Chondrocyte (in vitro differentiated cells): Measurements from ENCODE around the gene UFSP1. TPM values are rescaled to one million over a fixed set of nuclear protein-coding genes. Genes with fewer than 3 reads are reported as not detected.
"Not testable (repeated sequence)": the region's sequence is repeated elsewhere in the genome, so short reads cannot be mapped to it uniquely, and the experiment has no call there.

Source experiments
- DNase-seq: peaks from one replicate; pipeline ENCODE4 v3.0.0; 2021; ENCODE audit warnings: mixed read lengths, low spot score
- H3K27ac Mint-ChIP-seq: one replicate; pipeline ENCODE4 v1.8.0; 2021; ENCODE audit warnings: mild to moderate bottlenecking, moderate library complexity, mixed read lengths; ENCODE audit not compliant: unreplicated experiment
- H3K27me3 Mint-ChIP-seq: 2 replicates; pipeline ENCODE4 v1.8.0; 2021; ENCODE audit warnings: low read depth, mixed read lengths
- H3K36me3 Mint-ChIP-seq: 2 replicates; pipeline ENCODE4 v1.8.0; 2021; ENCODE audit warnings: low read depth, mixed read lengths
- H3K4me1 Mint-ChIP-seq: 2 replicates; pipeline ENCODE4 v1.8.0; 2021; ENCODE audit warnings: low read depth, mild to moderate bottlenecking, mixed read lengths
- H3K4me3 Mint-ChIP-seq: one replicate; pipeline ENCODE4 v1.8.0; 2021; ENCODE audit warnings: mild to moderate bottlenecking, moderate library complexity, mixed read lengths; ENCODE audit not compliant: unreplicated experiment
- H3K9me3 Mint-ChIP-seq: 2 replicates; pipeline ENCODE4 v1.8.0; 2021; ENCODE audit warnings: low read depth, mixed read lengths
- total RNA-seq: library from RNA; stranded (reverse); gene quantifications from 3 replicates; pipeline ENCODE4 v1.2.1, GENCODE V29; 2021
- TF ChIP-seq, protein P1 (sequence below): fragments of 200-600 bp; sonication (generic); IDR thresholded peaks from 2 replicates; pipeline ENCODE4 v1.5.0; 2021; ENCODE audit warnings: antibody characterized with exemption, mild to moderate bottlenecking, moderate library complexity

UFSP1 gene
- total RNA-seq, 1 donor from 2014 or later = 4.1 TPM

DNA sequence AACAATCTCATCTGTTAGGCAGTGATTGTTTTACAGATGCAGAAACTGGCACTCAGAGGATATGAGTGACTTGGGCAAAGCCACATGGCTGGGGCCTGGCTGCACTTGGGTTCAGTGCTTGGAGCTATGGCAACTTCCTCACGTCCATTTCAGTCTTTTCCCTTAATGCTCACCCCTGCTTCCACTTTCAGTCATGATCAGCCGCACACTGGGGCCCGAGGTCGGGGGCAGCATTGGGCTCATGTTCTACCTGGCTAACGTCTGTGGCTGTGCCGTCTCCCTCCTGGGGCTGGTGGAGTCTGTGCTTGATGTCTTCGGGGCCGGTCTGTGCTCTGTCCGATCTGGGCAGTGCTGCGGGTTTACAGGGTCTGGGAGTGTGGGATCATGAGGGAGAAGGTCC is 34.0 kb downstream of the UFSP1 start:
- Mint-ChIP-seq H3K27ac (no peak overlapping the region), H3K4me3 (no peak overlapping the region), H3K27me3 (no peaks in the 10 kb centered on the region), H3K4me1 (peaks cover 27% of the 10 kb centered on the region), H3K36me3 (peaks cover 8% of the 10 kb centered on the region), H3K9me3 (no peaks in the 10 kb centered on the region)
- TF ChIP-seq, protein P1, sequence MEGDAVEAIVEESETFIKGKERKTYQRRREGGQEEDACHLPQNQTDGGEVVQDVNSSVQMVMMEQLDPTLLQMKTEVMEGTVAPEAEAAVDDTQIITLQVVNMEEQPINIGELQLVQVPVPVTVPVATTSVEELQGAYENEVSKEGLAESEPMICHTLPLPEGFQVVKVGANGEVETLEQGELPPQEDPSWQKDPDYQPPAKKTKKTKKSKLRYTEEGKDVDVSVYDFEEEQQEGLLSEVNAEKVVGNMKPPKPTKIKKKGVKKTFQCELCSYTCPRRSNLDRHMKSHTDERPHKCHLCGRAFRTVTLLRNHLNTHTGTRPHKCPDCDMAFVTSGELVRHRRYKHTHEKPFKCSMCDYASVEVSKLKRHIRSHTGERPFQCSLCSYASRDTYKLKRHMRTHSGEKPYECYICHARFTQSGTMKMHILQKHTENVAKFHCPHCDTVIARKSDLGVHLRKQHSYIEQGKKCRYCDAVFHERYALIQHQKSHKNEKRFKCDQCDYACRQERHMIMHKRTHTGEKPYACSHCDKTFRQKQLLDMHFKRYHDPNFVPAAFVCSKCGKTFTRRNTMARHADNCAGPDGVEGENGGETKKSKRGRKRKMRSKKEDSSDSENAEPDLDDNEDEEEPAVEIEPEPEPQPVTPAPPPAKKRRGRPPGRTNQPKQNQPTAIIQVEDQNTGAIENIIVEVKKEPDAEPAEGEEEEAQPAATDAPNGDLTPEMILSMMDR = no peak
- no peak for DNase-seq

DNA sequence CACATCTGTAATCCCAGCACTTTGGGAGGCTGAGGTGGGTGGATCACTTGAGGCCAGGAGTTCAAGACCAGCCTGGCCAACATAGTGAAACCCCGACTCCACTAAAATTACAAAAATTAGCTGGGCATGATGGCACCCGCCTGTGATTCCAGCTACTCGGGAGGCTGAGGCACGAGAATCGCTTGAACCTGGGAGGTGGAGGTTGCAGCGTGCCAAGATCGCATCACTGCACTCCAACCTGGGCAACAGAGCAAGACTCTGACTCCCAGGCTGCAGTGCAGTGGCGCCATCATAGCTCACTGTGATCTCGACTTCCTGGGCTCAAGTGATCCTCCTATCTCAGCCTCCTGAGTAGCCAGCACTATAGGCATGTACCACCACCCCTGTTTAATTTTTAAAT is 34.6 kb downstream of the UFSP1 start:
- H3K9me3 Mint-ChIP-seq, H3K36me3 Mint-ChIP-seq, H3K4me3 Mint-ChIP-seq, DNase-seq, H3K27ac Mint-ChIP-seq, H3K27me3 Mint-ChIP-seq: not testable (repeated sequence)
- peaks cover 27% of the 10 kb centered on the region for H3K4me1 Mint-ChIP-seq

DNA sequence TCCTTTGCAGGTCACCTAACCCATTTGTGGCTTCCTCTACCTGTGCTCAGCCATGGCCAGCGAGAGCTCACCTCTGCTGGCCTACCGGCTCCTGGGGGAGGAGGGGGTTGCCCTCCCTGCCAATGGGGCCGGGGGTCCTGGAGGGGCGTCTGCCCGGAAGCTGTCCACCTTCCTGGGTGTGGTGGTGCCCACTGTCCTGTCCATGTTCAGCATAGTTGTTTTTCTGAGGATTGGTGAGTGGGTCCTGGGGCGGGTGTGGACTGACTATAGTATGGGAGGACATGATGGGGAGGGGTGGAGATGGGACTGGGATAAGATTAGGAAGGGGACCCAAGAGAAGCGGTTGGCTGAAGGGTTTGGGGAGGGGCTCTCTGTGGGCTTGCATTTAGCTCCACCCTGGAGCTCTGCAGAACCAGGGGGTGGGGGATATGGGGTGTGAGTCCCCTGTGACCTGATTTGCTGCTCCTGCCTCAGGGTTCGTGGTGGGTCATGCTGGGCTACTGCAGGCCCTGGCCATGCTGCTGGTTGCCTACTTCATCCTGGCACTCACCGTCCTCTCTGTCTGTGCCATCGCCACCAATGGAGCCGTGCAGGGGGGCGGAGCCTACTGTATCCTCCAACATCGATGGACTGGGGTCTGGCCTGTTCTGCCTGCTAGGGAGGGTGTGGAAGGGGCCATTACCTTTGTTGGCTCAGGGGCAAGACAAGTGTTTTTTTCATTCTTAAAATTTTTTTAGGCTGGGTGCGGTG is 35.2 kb downstream of the UFSP1 start:
- peaks cover 2% of the 10 kb centered on the region for H3K36me3 Mint-ChIP-seq
- peaks cover 27% of the 10 kb centered on the region for H3K4me1 Mint-ChIP-seq
- H3K9me3 Mint-ChIP-seq = no peaks in the 10 kb centered on the region
- H3K27me3 Mint-ChIP-seq = no peaks in the 10 kb centered on the region
- no peak for DNase-seq
- TF ChIP-seq, protein P1 = no peak
- no peak overlapping the region for H3K4me3 Mint-ChIP-seq
- H3K27ac Mint-ChIP-seq = no peak overlapping the region

DNA sequence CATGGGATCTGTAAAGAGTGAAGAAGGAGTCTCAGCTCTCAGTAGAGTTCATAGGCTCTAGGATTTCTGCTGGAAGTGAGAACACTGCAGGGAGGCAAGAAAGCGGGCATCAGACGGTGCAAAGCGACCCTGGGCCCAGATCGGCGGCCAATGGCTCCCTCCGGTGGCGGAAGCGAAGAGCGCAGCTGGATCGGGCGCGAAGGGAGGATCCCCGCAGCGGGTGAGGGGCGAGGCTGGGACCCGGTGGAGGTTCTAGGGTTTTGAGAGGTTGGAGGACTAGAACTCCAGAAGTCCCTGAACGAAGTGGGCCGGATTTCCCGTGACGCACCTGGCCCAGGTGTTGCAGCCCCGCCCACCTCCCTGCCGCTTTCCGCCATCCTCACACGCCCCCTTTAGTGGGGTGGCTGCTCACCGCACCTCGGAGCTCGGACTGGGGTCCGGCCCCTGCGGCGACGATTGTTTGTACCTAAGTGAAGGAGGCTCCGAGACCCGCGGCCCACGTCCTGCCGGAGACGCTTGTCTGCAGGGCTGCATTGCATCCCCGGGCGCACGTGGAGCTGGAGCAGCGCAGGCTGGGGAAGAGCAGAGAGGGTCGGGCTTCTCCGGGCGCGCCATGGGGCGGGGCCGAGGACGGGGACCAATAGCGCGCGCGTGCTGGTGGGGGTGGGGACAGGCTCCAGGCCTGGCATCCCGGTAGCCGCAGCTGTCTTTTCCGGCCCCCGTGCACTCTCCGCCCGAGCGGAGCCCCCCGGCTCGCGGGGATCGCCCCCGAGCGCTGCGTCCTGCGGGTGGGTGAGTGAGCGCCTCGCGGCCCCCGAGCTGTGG is 37.3 kb downstream of the UFSP1 start, which contains the start of gene SLC12A9:
SLC12A9 (plus strand) TSS at position 666 of the 825 bp plus-strand sequence. CDS start 1,485 bp downstream, outside the sequence.
- Mint-ChIP-seq H3K4me1 (peaks cover 26% of the 10 kb centered on the region), H3K9me3 (no peaks in the 10 kb centered on the region), H3K36me3 (peaks cover 2% of the 10 kb centered on the region), H3K27me3 (no peaks in the 10 kb centered on the region), H3K27ac (peak within 1 kb of the TSS; percentile 66), H3K4me3 (peak within 1 kb of the TSS; percentile 83)
- TF ChIP-seq, protein P1 = peak; percentile 100
- DNase-seq = peak; percentile 97

DNA sequence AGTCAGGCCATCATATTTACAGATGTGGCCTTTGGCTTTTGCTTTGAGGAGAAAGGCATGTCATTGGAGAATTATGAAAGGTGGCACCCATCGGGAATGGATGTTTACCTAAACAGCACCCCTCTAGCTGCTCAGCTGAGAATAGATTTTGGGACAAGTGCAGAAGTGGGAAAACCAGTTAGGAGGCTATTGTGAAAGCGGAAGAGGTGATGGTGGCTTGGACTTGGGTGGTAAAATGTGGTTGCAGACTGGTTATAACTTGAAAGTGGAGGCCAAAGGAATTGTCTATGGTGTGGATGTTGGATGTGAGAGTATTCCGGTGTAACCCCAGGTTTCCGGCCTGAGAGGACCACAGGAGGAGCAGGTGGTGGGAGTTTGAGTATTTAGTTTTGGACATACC is 42.2 kb downstream of the UFSP1 start:
- Mint-ChIP-seq H3K27me3 (no peaks in the 10 kb centered on the region), H3K4me3 (no peak overlapping the region), H3K9me3 (no peaks in the 10 kb centered on the region), H3K27ac (no peak overlapping the region), H3K4me1 (peaks cover 9% of the 10 kb centered on the region), H3K36me3 (no peaks in the 10 kb centered on the region)
- no peak for DNase-seq
- TF ChIP-seq, protein P1 = no peak
